Mesenchymal stem cell (in vitro differentiated cells and primary cell): ENCODE results near the gene ZC3H14.
A peak's percentile ranks its signal among the peaks of the same experiment; 100 is the strongest.

Experiments
- DNase-seq: peaks from one replicate; pipeline ENCODE4 v3.0.0-alpha.2; 2013
- H2AFZ ChIP-seq: one replicate; pipeline ENCODE4 v1.6.1; 2013; ENCODE audit warnings: low read depth, mild to moderate bottlenecking, control low read depth, inconsistent platforms, low read length, moderate library complexity
- H2AK5ac ChIP-seq: 2 replicates; pipeline ENCODE4 v1.6.1; 2013; ENCODE audit warnings: low read length, moderate library complexity, mild to moderate bottlenecking, inconsistent platforms; ENCODE audit not compliant: severe bottlenecking
- H2BK120ac ChIP-seq: one replicate; pipeline ENCODE4 v1.6.1; 2013; ENCODE audit warnings: low read depth, mild to moderate bottlenecking, inconsistent platforms, low read length, moderate library complexity
- H2BK12ac ChIP-seq, 2 experiments: one replicate each; pipeline ENCODE4 v1.6.1; 2013; ENCODE audit warnings: inconsistent platforms in 2 of 2, low read length in 2 of 2, mild to moderate bottlenecking in 2 of 2, moderate library complexity in 2 of 2, control low read depth in 1 of 2
- H2BK15ac ChIP-seq: one replicate; pipeline ENCODE4 v1.6.1; 2013; ENCODE audit warnings: mild to moderate bottlenecking, low read depth, inconsistent platforms; ENCODE audit not compliant: poor library complexity, severe bottlenecking
- H2BK5ac ChIP-seq: 2 replicates; pipeline ENCODE4 v1.6.1; 2013; ENCODE audit warnings: low read depth, mild to moderate bottlenecking, low read length, control low read depth, inconsistent platforms; ENCODE audit not compliant: poor library complexity, severe bottlenecking
- H3K14ac ChIP-seq, 2 experiments: one replicate each; pipeline ENCODE4 v1.6.1; 2013; ENCODE audit warnings: inconsistent platforms in 2 of 2, low read length in 2 of 2, control low read depth in 1 of 2, mild to moderate bottlenecking in 1 of 2, moderate library complexity in 1 of 2
- H3K18ac ChIP-seq, 2 experiments: one replicate each; pipeline ENCODE4 v1.6.1; 2013; ENCODE audit warnings: inconsistent platforms in 2 of 2, low read length in 2 of 2, control low read depth in 1 of 2, low read depth in 1 of 2, mild to moderate bottlenecking in 1 of 2
- H3K23ac ChIP-seq, 2 experiments: one replicate each; pipeline ENCODE4 v1.6.1; 2013; ENCODE audit warnings: inconsistent platforms in 2 of 2, low read length in 2 of 2, mild to moderate bottlenecking in 2 of 2, moderate library complexity in 2 of 2, control low read depth in 1 of 2
- H3K27ac ChIP-seq: 2 replicates; pipeline ENCODE4 v1.5.1; 2013; ENCODE audit warnings: mild to moderate bottlenecking, moderate library complexity, low read length, control low read depth, inconsistent platforms; ENCODE audit not compliant: poor library complexity, severe bottlenecking
- H3K27me3 ChIP-seq, 2 experiments: 2 replicates each; pipeline versions ENCODE4 v1.6.1 to v1.7.0; 2013; ENCODE audit warnings: low read length in 2 of 2, mild to moderate bottlenecking in 2 of 2, moderate library complexity in 2 of 2, control low read depth in 1 of 2, inconsistent platforms in 1 of 2; ENCODE audit not compliant: control insufficient read depth in 1 of 2, insufficient read depth in 1 of 2
- H3K36me3 ChIP-seq, 2 experiments: 2 replicates each; pipeline versions ENCODE4 v1.6.1 to v1.7.0; 2013; ENCODE audit warnings: low read length in 2 of 2, control low read depth in 1 of 2, inconsistent platforms in 1 of 2, low read depth in 1 of 2, mild to moderate bottlenecking in 1 of 2; ENCODE audit not compliant: insufficient read depth in 2 of 2, control insufficient read depth in 1 of 2
- H3K4ac ChIP-seq, 2 experiments: one replicate each; pipeline ENCODE4 v1.6.1; 2013; ENCODE audit warnings: inconsistent platforms in 2 of 2, low read length in 2 of 2, mild to moderate bottlenecking in 2 of 2, moderate library complexity in 2 of 2, control low read depth in 1 of 2, low read depth in 1 of 2
- H3K4me1 ChIP-seq: 2 replicates; pipeline ENCODE4 v1.6.1; 2013; ENCODE audit warnings: low read depth, low read length, control low read depth; ENCODE audit not compliant: control insufficient read depth, insufficient read depth
- H3K4me2 ChIP-seq: 2 replicates; pipeline ENCODE4 v1.6.1; 2013; ENCODE audit warnings: low read length, mild to moderate bottlenecking, inconsistent platforms; ENCODE audit not compliant: poor library complexity, severe bottlenecking
- H3K4me3 ChIP-seq, 2 experiments: 2 replicates each; pipeline versions ENCODE4 v1.5.1 to v1.7.0; 2013; ENCODE audit warnings: low read length in 2 of 2, mild to moderate bottlenecking in 2 of 2, control low read depth in 1 of 2, low read depth in 1 of 2; ENCODE audit not compliant: insufficient read depth in 1 of 2
- H3K79me1 ChIP-seq: replicated peaks from 2 replicates; pipeline ENCODE4 v1.6.1; 2013; ENCODE audit warnings: mild to moderate bottlenecking, control low read depth, low read length, inconsistent platforms; ENCODE audit not compliant: poor library complexity, severe bottlenecking
- H3K9ac ChIP-seq: 2 replicates; pipeline ENCODE4 v1.7.0; 2013; ENCODE audit warnings: mild to moderate bottlenecking, low read length, moderate library complexity
- H3K9me3 ChIP-seq: 2 replicates; pipeline ENCODE4 v1.7.0; 2013; ENCODE audit warnings: mild to moderate bottlenecking, low read length; ENCODE audit not compliant: control insufficient read depth
- H4K8ac ChIP-seq: one replicate; pipeline ENCODE4 v1.6.1; 2013; ENCODE audit warnings: inconsistent platforms, mild to moderate bottlenecking, low read length, moderate library complexity
- H4K91ac ChIP-seq: one replicate; pipeline ENCODE4 v1.6.1; 2013; ENCODE audit warnings: mild to moderate bottlenecking, low read length, inconsistent platforms
- WGBS: methylation state at CpG from one replicate; pipeline ENCODE4 v1.1.7; 2013; ENCODE audit warnings: mixed read lengths; 5-methylcytosine and 5-hydroxymethylcytosine counted together

ZC3H14 gene

GRCh38 chr14:88541324-88541723, 21.5 kb upstream of the ZC3H14 start:
- whole genome bisulfite sequencing, result 67% methylated on average over 1 of the region's 1 CpG
- Histone ChIP-seq H2BK12ac (no peak overlapping the region), H4K8ac (no peak overlapping the region), H3K4ac (no peak overlapping the region), H2AFZ (no peak overlapping the region), H2BK120ac (no peak overlapping the region), H3K14ac (no peak overlapping the region), H4K91ac (no peak overlapping the region), H3K18ac (no peak overlapping the region), H3K27me3 (no peaks in the 10 kb centered on the region), H3K9ac (no peak overlapping the region), H3K27ac (no peak overlapping the region), H2AK5ac (no peak overlapping the region), H2BK15ac (no peak overlapping the region), H3K4me3 (no peak overlapping the region), H3K4me2 (no peak overlapping the region), H3K23ac (no peak overlapping the region), H3K4me1 (peaks cover 1% of the 10 kb centered on the region), H3K36me3 (peaks cover 3 to 22% of the 10 kb centered on the region in 2 experiments), H3K9me3 (no peaks in the 10 kb centered on the region), H3K79me1 (peaks cover 23% of the 10 kb centered on the region), H2BK5ac (no peak overlapping the region)
- no peak for DNase-seq

GRCh38 chr14:88542857-88543795, 19.7 kb upstream of the ZC3H14 start:
- Histone ChIP-seq H3K4ac (no peak overlapping the region), H3K27me3 (no peaks in the 10 kb centered on the region), H4K8ac (no peak overlapping the region), H2AFZ (no peak overlapping the region), H3K14ac (no peak overlapping the region), H3K4me3 (no peak overlapping the region), H2BK12ac (no peak overlapping the region), H3K79me1 (peaks cover 21% of the 10 kb centered on the region), H3K36me3 (peaks cover 5 to 31% of the 10 kb centered on the region in 2 experiments), H3K4me2 (no peak overlapping the region), H2BK15ac (no peak overlapping the region), H3K18ac (no peak overlapping the region), H2BK5ac (no peak overlapping the region), H3K9me3 (no peaks in the 10 kb centered on the region), H3K4me1 (peaks cover 1% of the 10 kb centered on the region), H2AK5ac (no peak overlapping the region), H3K23ac (no peak overlapping the region), H3K9ac (no peak overlapping the region), H4K91ac (no peak overlapping the region), H3K27ac (no peak overlapping the region), H2BK120ac (no peak overlapping the region)
- DNase-seq, result no peak
- 92% methylated on average over 2 of the region's 6 CpGs for WGBS

- H4K8ac ChIP-seq, result no peak overlapping the region
- no peak overlapping the region for H3K18ac ChIP-seq
- no peak for DNase-seq
- H2BK120ac ChIP-seq, result no peak overlapping the region
- no peak overlapping the region for H3K23ac ChIP-seq
- no peak overlapping the region for H2AK5ac ChIP-seq
- 96% methylated on average over 3 of the region's 3 CpGs for WGBS
- no peaks in the 10 kb centered on the region for H3K27me3 ChIP-seq
- H3K4me2 ChIP-seq, result no peak overlapping the region
- no peak overlapping the region for H3K4ac ChIP-seq
- peaks cover 18 to 35% of the 10 kb centered on the region in 2 experiments for H3K36me3 ChIP-seq
- no peaks in the 10 kb centered on the region for H3K9me3 ChIP-seq
- no peak overlapping the region for H3K27ac ChIP-seq
- H4K91ac ChIP-seq, result no peak overlapping the region
- H2AFZ ChIP-seq, result no peak overlapping the region
- no peak overlapping the region for H2BK5ac ChIP-seq
- no peak overlapping the region for H2BK12ac ChIP-seq
- H3K9ac ChIP-seq, result no peak overlapping the region
- peaks cover 1% of the 10 kb centered on the region for H3K4me1 ChIP-seq
- peaks cover 21% of the 10 kb centered on the region for H3K79me1 ChIP-seq
- no peak overlapping the region for H3K4me3 ChIP-seq
- no peak overlapping the region for H3K14ac ChIP-seq
- H2BK15ac ChIP-seq, result no peak overlapping the region
Observed at GRCh38 chr14:88545256-88545655, 17.6 kb upstream of the ZC3H14 start.

GRCh38 chr14:88546621-88547385, 16.0 kb upstream of the ZC3H14 start:
- Histone ChIP-seq H2AK5ac (no peak overlapping the region), H3K4me2 (no peak overlapping the region), H4K8ac (no peak overlapping the region), H3K36me3 (peaks cover 28 to 32% of the 10 kb centered on the region in 2 experiments), H3K18ac (no peak overlapping the region), H3K14ac (no peak overlapping the region), H2BK15ac (no peak overlapping the region), H3K4me3 (no peak overlapping the region), H2BK120ac (no peak overlapping the region), H3K9me3 (no peaks in the 10 kb centered on the region), H3K79me1 (peaks cover 26% of the 10 kb centered on the region), H3K9ac (no peak overlapping the region), H2AFZ (no peak overlapping the region), H3K4ac (no peak overlapping the region), H2BK12ac (no peak overlapping the region), H3K23ac (no peak overlapping the region), H2BK5ac (no peak overlapping the region), H4K91ac (no peak overlapping the region), H3K27me3 (no peaks in the 10 kb centered on the region), H3K27ac (no peak overlapping the region), H3K4me1 (peaks cover 6% of the 10 kb centered on the region)
- peak; percentile 47 for DNase-seq
- WGBS, result 100% methylated on average over 1 of the region's 4 CpGs
